ENCODE results near the gene FAM216A. TPM values are rescaled to one million over a fixed set of nuclear protein-coding genes. Genes with fewer than 3 reads are reported as not detected.
"Not testable (repeated sequence)": the region's sequence is repeated elsewhere in the genome, so short reads cannot be mapped to it uniquely, and the experiment has no call there.

The FAM216A gene
- total and polyA plus RNA-seq, 8 donors, result 3.9 to 21.3 (median 16.5) TPM

GRCh38 chr12:110424237-110424636 is 44.4 kb upstream of the FAM216A start:
- ATAC-seq (no peak), DNase-seq (no peak)
- H3K4me3 ChIP-seq, result no peak overlapping the region
- no peaks in the 10 kb centered on the region for H3K4me1 ChIP-seq
- H3K36me3 ChIP-seq, result no peaks in the 10 kb centered on the region
- intact Hi-C loops (cut with DNase I), result no loop called here
- TF ChIP-seq CTCF (IDR thresholded peaks at IDR 0.05), result no peak
- H3K9me3 ChIP-seq, result no peaks in the 10 kb centered on the region
- no peaks in the 10 kb centered on the region for H3K27me3 ChIP-seq
- no peak overlapping the region for H3K27ac ChIP-seq

GRCh38 chr12:110426406-110426805 is 42.2 kb upstream of the FAM216A start:
- intact Hi-C loops (cut with DNase I), result no loop called here
- Histone ChIP-seq H3K4me3 (no peak overlapping the region), H3K27ac (no peak overlapping the region), H3K36me3 (no peaks in the 10 kb centered on the region), H3K27me3 (no peaks in the 10 kb centered on the region), H3K9me3 (no peaks in the 10 kb centered on the region), H3K4me1 (peaks cover 0 to 4% of the 10 kb centered on the region in 2 donors)
- ATAC-seq (no peak), DNase-seq (no peak)
- TF ChIP-seq CTCF (IDR thresholded peaks at IDR 0.05), result no peak

- DNase-seq, H3K4me1 ChIP-seq, H3K9me3 ChIP-seq, H3K4me3 ChIP-seq, ATAC-seq, H3K27ac ChIP-seq, H3K27me3 ChIP-seq: not testable (repeated sequence)
- intact Hi-C loops (cut with DNase I), result loop anchor here in 1 of 2 donors (10.0 kb wide), 1 partner anchor 325 kb away; no protein-coding TSS in a partner anchor
- H3K36me3 ChIP-seq, result peaks cover 0 to 12% of the 10 kb centered on the region in 2 donors
Observed at GRCh38 chr12:110429676-110430075, 39.0 kb upstream of the FAM216A start.

- DNase-seq (no peak), ATAC-seq (no peak)
- H3K9me3 ChIP-seq, result no peaks in the 10 kb centered on the region
- peaks cover 0 to 8% of the 10 kb centered on the region in 2 donors for H3K4me1 ChIP-seq
- TF ChIP-seq CTCF (IDR thresholded peaks at IDR 0.05), result no peak
- H3K36me3 ChIP-seq, result peaks cover 5 to 35% of the 10 kb centered on the region in 2 donors
- intact Hi-C loops (cut with DNase I), result loop anchor here in 1 of 2 donors (10.0 kb wide), 1 partner anchor 327 kb away; no protein-coding TSS in a partner anchor
- no peaks in the 10 kb centered on the region for H3K27me3 ChIP-seq
- H3K4me3 ChIP-seq, result peak overlapping the region; percentile 50
- H3K27ac ChIP-seq, result peak overlapping the region in 1 of 2 donors; percentile 48
Observed at GRCh38 chr12:110431957-110432587, 36.6 kb upstream of the FAM216A start.

- Histone ChIP-seq H3K9me3 (no peaks in the 10 kb centered on the region), H3K4me3 (no peak overlapping the region), H3K4me1 (peaks cover 0 to 4% of the 10 kb centered on the region in 2 donors), H3K36me3 (peaks cover 5 to 76% of the 10 kb centered on the region in 2 donors), H3K27me3 (no peaks in the 10 kb centered on the region), H3K27ac (no peak overlapping the region)
- intact Hi-C loops (cut with DNase I), result loop anchor here in 1 of 2 donors (10.0 kb wide), 1 partner anchor 331 kb away; no protein-coding TSS in a partner anchor
- no peak for DNase-seq
- TF ChIP-seq CTCF (IDR thresholded peaks at IDR 0.05), result no peak
- no peak for ATAC-seq
Observed at GRCh38 chr12:110436231-110436630, 32.4 kb upstream of the FAM216A start.

Measured in left lung (tissue), 10 donors.